ENCODE measurements around the gene SORCS2. TPM values are rescaled to one million over a fixed set of nuclear protein-coding genes. Genes with fewer than 3 reads are reported as not detected.

Gene SORCS2
- total RNA-seq, 1 donor from 2014 or later = 13.4 TPM

- no peak for DNase-seq
These were observed 462.5 kb downstream of the SORCS2 start for GRCh38 chr4:7654550-7655445.

GRCh38 chr4:7655511-7656243 is 463.3 kb downstream of the SORCS2 start:
- no peak for DNase-seq

- no peak for DNase-seq
These were observed 464.0 kb downstream of the SORCS2 start for GRCh38 chr4:7656244-7656800.

- no peak for DNase-seq
These were observed 465.4 kb downstream of the SORCS2 start for GRCh38 chr4:7657545-7658297.

DNA sequence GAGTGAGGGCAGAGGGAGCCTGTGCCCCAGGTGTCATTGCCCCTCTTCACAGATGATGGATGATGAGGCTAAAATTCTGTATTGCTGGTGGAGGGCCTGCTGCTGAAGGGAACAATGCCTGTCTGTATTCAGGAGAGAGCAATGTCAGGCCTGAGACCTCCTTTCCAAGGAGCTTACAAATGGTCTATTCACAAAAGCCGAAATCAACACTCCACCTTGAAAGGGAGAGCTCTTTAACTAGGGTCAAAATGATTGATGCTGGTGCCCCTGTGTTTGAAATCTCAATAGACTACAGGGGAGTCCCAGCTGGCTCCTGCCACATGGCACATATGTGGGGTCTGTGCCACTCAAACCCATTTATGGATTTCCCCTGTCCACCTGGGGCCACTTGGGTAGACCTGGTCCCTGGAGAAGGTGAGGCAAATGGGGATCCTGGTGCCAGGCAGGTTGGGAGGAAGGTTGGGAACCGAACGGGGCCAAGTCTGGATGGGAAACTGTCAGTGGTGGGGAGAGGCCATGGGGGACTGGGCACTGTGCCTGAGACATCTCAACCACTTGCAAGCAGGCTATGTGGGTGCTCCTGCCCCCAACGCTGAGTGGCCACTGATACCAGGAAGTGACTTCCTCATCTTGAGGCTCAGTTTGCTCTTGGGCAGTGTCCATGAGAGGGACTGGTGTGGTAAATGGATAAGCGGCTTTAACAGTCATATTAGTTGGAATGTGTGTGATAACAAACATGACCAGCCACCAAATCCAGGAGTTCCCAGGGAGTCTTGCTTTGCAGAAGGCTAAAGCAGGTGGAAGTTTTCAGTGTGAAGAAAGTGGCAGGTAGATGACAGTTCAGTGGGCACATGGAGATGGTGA is 466.2 kb downstream of the SORCS2 start:
- no peak for DNase-seq

DNA sequence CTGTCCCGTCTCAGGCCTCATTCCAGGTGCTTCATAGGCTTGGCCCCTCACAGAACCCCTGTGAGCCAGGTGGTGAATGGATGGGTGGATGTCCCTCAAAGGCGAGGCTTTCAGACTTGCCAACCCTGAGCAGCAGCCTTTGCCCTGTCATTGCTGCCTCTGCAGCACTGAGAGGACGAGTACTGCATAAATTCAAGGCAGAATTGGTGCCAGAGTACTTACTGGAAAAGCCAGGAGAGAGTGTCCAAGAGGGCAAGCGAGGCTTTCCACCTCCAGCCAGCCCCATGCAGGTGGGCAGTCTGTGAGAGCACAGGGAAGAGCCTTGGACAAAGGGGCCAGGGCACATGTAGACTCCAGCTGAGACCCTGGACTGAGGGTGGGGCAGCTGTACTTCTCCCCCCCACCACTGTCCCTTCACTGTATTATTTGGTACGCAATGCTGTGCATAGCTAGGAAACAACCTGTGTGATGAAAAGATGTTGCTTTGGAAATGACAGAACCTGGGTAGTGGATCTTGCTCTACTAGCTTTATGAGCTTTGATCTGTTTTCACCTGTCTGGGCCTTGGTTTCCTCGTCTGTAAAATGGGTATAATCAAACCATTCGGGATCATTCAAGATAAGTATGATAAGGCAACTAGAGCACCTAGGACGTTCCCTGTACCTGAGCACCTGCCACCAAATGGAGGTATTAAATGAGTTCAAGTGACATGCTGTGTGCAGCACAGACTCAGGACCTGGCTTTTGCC is 467.3 kb downstream of the SORCS2 start:
- no peak for DNase-seq

DNA sequence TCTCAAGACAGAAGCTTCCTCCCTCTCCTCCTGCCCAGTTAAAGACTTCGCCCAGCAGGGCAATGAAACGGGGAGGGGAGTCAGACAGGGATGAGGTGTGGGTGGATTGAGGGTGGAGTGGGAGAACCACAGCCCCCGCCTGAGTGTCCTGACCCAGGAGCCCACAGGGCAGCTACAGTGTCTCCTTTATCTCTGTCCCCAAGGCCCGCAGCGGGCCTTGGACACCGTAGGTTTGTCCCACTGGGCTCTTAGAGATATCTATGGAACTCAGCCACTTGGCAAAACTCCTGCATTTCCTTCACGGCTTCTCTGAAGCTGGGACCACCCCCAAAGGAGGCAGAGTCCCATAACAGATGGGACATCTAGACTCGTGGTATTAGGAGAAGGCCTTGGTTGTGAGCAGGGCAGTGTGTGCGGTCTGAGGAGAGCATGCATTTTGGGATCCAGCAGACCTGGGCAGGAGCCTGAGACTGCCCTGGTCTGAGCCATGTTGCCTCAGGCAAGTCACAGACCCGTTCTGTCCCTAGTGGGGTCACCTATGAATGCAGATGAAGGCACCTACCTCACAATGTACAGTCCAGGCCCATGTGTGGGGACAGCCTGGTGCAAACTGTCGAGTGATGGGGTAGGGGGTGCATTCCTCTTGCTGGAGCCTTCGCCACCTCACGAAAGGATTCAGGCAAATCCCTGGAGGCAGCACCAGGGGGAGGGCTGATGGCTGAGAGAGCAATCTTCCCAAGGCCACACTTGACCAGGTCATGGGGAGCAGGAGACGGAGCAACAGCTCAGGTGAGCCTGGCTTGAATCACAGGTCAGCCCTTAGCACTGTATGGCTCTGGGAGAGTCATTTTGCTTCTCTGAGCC is 468.1 kb downstream of the SORCS2 start:
- DNase-seq = no peak

- DNase-seq = no peak
These were observed 468.9 kb downstream of the SORCS2 start for GRCh38 chr4:7661066-7661748.

GRCh38 chr4:7661846-7662506 is 469.6 kb downstream of the SORCS2 start:
- DNase-seq = no peak

DNA sequence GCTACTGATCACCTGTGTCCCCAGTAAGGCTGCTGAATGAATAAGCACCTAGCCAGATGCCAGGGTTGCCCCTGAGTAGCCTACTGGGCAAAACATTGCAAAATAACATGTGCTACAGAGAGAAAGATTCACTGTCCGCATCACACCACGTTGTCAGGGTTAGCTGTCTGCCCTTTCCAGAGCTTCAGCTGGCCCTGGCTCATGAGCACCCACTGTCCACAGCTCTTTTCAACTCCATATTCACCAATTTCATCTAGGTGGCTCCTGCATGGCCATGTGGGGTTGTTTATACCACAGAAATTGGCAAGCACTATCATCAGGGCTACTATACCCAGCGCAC is 470.1 kb downstream of the SORCS2 start:
- no peak for DNase-seq

GRCh38 chr4:7663075-7663541 is 470.8 kb downstream of the SORCS2 start:
- DNase-seq = no peak

DNA sequence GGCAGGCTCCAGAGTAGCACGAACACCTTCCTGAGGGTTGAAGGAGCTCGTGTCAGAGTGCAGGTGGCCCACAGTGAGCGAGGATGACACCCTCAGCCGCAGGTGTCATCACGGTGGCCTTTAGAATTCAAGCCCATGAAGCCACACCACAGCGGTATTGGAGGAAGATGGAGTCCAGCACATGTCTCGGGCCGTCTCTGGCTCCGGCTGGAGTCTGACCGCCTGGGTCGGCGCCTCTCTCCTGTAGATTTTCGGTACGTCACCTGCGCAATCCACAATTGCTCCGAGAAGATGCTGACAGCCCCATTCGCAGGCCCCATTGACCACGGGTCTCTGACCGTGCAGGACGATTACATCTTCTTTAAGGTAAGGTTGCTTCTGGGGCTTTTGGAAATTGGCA is 471.8 kb downstream of the SORCS2 start:
- no peak for DNase-seq

DNA sequence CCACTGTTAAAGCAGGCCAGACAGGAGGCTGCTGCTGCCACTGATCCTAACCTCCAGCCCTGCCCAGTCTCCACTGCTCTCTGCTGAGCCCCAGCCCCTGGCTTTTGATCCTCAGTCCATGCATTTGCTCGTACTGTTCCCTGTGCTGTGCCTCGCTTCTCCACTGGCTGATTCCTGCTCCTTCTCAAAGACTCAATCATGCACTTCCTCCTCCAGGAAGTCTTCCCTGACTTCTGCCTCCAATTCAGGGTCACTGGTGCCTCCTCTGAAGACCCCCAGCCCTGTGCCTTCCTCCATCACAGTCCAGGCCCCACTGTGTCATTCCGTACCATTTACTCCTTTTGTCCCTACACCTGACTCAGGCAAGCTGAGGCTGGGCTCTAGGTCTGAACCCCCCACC is 473.0 kb downstream of the SORCS2 start:
- no peak for DNase-seq

DNA sequence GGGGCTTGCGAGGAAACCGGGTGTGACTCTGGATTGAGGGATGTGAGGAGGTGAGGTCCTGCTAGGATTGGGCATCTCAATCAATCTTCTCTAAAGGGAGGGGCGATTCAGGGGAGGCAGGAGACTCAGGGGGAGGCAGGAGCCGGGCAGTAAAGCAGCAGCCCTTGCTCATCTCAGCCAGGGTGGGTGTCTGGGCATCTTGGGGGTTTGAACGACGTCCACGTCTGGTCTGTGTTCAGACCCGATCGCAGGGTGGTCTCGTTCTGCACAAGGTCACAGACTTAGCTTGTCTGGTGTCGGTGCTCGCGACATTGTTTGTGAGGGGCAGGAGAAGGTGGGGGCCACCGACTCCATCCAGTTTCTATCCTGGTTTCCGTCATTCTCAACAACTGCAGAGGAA is 473.7 kb downstream of the SORCS2 start:
- DNase-seq = no peak

DNA sequence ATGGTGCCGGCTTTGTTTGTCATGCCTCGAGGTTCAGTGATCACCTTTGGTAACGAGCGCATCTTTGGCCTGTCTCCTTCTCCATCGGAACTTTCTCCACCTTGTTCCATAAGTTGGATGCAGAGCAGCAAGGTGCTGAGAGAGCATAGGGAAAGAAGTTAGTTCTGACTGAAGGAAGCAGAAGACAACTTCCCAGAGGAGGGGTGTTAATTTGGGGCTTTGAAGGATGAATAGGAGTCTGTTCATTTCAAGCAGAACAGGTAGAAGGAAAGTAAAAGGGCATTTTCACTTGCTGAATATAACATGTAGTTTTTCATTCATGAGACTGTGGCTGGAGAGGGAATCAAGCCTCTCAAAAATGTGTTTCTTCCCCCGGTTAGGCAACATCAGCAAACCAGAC is 474.4 kb downstream of the SORCS2 start:
- DNase-seq = no peak

DNA sequence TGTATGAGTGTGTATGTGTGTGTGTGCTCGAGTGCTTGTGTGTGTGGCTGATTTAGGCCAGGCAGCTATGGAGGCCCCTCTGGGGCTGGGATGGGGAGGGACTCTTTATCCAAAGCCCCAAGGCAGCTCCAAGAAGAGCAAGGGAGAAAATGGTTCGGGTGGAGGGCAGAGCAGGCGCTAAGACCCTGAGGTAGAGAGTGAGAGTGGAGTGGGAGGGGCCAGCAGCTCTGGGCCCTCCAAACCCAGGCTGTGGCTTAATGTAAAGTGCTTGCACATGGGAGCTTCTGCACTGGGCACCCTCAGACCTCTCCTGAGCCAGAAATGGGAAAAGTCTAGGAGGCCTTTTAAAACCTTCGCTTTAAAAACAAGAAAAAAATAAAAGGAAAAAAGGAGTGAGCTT is 475.9 kb downstream of the SORCS2 start:
- DNase-seq = no peak

DNA sequence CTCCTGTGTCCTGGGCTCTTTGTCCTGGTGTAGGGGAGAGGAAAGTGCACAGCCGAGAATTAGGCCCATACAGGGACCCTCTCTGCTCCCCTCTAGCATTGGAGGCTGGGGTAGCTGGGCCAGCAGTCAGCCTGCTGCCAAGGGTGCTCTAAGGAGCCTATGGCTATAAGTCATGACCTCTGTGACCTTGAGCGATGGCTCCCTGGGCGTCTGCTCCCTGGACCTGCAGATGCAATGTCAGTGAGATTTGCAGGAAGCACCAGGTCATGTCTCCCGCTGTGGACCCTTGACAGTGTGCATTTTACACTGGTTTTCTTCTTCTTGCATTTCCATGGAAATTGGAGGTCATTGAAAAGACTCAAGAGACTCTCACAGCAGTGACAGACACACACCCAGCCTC is 476.5 kb downstream of the SORCS2 start:
- no peak for DNase-seq

DNA sequence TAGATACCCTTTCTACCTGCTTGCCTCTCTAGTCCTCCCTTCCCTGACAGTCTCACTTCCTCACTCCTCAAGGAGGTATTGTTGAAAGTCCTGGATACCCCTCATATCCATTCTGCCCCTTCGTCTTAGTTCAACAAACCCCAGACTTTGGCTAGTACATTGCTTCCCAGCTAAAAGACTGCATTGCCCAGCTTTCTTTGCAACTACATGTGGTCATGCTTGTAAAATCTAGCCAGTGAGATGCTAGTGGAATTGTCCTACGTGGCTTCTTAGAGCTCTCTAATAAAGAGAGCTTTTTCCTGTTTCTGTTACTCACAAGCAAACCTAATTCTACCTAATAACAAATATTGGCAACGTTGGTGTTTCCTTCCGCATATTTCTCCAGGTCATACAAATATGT is 480.3 kb downstream of the SORCS2 start:
- DNase-seq = no peak

GRCh38 chr4:7673121-7673520 is 480.8 kb downstream of the SORCS2 start:
- DNase-seq = no peak
